ENCODE measurements around the gene SLC16A7. TPM values are rescaled to one million over a fixed set of nuclear protein-coding genes. Genes with fewer than 3 reads are reported as not detected.

Gene SLC16A7
- polyA plus RNA-seq, 1 donor from 2014 or later = 2.3 TPM

GRCh38 chr12:59678759-59679411 lies 83.1 kb downstream of the SLC16A7 start:
- H3K9me3 ChIP-seq (ENCODE audit: low read length) = no peaks in the 10 kb centered on the region
- no peak overlapping the region for H2AFZ ChIP-seq (ENCODE audit: low read depth, low read length)
- H3K4me3 ChIP-seq (ENCODE audit: low read length) = no peak overlapping the region
- no peak overlapping the region for H3K9ac ChIP-seq (ENCODE audit: low read length)
- no peak overlapping the region for H3K4me2 ChIP-seq (ENCODE audit: low read length)
- H3K9me2 ChIP-seq (ENCODE audit: insufficient read depth, low read length) = no peaks in the 10 kb centered on the region
- H4K20me1 ChIP-seq (ENCODE audit: insufficient read depth) = no peaks in the 10 kb centered on the region
- no peak overlapping the region for H3K27ac ChIP-seq (ENCODE audit: low read length)
- H3K36me3 ChIP-seq (ENCODE audit: insufficient read depth, low read length) = no peaks in the 10 kb centered on the region
- no peaks in the 10 kb centered on the region for H3K79me2 ChIP-seq (replicated peaks; ENCODE audit: insufficient read depth, low read length)
- no peaks in the 10 kb centered on the region for H3F3A ChIP-seq (ENCODE audit: insufficient read depth, low read length, poor library complexity, severe bottlenecking)
- no peaks in the 10 kb centered on the region for H3K27me3 ChIP-seq (ENCODE audit: insufficient read depth, low read depth, low read length)
- TF ChIP-seq EP300 (conservative IDR thresholded peaks at IDR 0.05; ENCODE audit: poor library complexity, severe bottlenecking) (no peak), RAD21 (conservative IDR thresholded peaks at IDR 0.05) (no peak), CTCF (IDR thresholded peaks at IDR 0.05; ENCODE audit: poor library complexity, severe bottlenecking) (no peak), MXI1 (conservative IDR thresholded peaks at IDR 0.05; ENCODE audit: poor library complexity, severe bottlenecking) (no peak), TAF1 (IDR thresholded peaks at IDR 0.05; ENCODE audit: low read depth) (no peak), SMC3 (conservative IDR thresholded peaks at IDR 0.05; ENCODE audit: poor library complexity) (no peak), EZH2 (IDR thresholded peaks at IDR 0.05; ENCODE audit: borderline replicate concordance, insufficient read depth, low read length, poor library complexity, severe bottlenecking) (no peak), POLR2AphosphoS5 (IDR thresholded peaks at IDR 0.05) (no peak), REST (IDR thresholded peaks at IDR 0.05; ENCODE audit: borderline replicate concordance) (no peak)

- Histone ChIP-seq H3K4me2 (ENCODE audit: low read length) (no peak overlapping the region), H4K20me1 (ENCODE audit: insufficient read depth) (no peaks in the 10 kb centered on the region), H3K9ac (ENCODE audit: low read length) (no peak overlapping the region), H3F3A (ENCODE audit: insufficient read depth, low read length, poor library complexity, severe bottlenecking) (no peaks in the 10 kb centered on the region), H3K4me3 (ENCODE audit: low read length) (no peak overlapping the region), H3K9me2 (ENCODE audit: insufficient read depth, low read length) (no peaks in the 10 kb centered on the region), H3K36me3 (ENCODE audit: insufficient read depth, low read length) (no peaks in the 10 kb centered on the region), H3K79me2 (replicated peaks; ENCODE audit: insufficient read depth, low read length) (no peaks in the 10 kb centered on the region), H3K27ac (ENCODE audit: low read length) (no peak overlapping the region), H3K9me3 (ENCODE audit: low read length) (no peaks in the 10 kb centered on the region), H2AFZ (ENCODE audit: low read depth, low read length) (no peak overlapping the region), H3K27me3 (ENCODE audit: insufficient read depth, low read depth, low read length) (no peaks in the 10 kb centered on the region)
- TF ChIP-seq RAD21 (conservative IDR thresholded peaks at IDR 0.05) = no peak
- no peak for TF ChIP-seq EZH2 (IDR thresholded peaks at IDR 0.05; ENCODE audit: borderline replicate concordance, insufficient read depth, low read length, poor library complexity, severe bottlenecking)
- no peak for TF ChIP-seq MXI1 (conservative IDR thresholded peaks at IDR 0.05; ENCODE audit: poor library complexity, severe bottlenecking)
- no peak for TF ChIP-seq TAF1 (IDR thresholded peaks at IDR 0.05; ENCODE audit: low read depth)
Measured at GRCh38 chr12:59689776-59690175, 93.9 kb downstream of the SLC16A7 start.
